Nasal cavity respiratory epithelium epithelial cell of viscerocranial mucosa (primary cell): ENCODE data around the gene GLYATL1B. TPM values are rescaled to one million over a fixed set of nuclear protein-coding genes. Genes with fewer than 3 reads are reported as not detected.

Experiments
- total RNA-seq: library from RNA; depleted of rRNA; stranded (reverse); fragments of >200 nt; gene quantifications from 2 replicates; pipeline ENCODE4 v1.2.3, GENCODE V29; 2014

GLYATL1B gene
- not detected in 2 replicates for total RNA-seq

GRCh38 chr11:59086007-59086406 lies at the start of gene GLYATL1B:
Gene GLYATL1B, plus strand, starts transcription at chr11:59086307. Its CDS starts 0 bp downstream, at chr11:59086307.

DNA sequence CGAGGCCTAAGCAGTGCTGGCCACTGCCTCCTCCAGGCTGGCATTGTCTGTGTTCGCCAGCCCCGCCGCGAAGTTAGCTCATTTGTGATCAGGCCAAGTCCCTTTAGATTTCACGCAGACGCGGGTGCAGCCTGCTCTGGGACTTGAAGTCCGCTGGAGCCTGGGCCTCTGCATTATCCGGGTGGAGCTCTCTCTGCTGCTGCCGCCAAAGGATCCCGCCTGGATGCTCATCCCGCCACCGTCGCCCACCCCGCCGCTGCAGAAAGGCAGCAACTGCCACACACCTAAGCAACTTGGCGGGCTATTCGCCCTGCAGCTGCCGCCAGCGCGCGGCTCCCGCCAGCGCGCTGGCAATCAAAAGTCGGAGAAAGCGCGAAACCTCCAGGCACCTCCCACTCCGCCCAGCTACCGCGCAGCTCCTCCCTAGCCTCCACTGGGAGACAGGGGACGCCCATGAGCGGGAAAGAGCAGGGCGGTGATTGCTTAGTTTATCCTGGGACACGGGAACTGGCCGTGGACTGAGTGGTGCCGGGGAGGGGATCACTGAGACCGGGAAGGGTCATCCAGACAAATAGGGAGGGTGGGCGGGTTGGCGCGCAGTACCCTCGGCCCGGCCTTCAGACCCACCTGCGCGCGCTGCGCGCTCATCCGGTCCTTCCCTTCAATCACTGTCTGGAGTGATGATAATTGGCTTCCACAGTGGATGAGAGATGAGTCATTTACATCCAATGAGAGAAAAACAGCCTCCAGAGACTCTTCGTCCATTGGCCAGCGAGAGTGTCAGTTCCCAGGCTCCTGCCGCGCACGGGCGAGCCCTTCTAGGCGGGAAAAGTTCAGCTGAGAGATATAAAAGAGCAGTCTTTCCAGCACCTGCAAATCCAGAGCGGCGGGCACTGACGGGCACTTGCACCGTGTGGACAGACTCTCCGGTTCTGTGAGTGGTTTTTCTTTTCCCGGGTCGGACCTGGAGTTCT lies 20.5 kb downstream of the GLYATL1B start, which contains the start of gene FAM111B:
Gene FAM111B (plus strand): TSS at position 875 of the 974 bp plus-strand sequence. CDS start 2,389 bp downstream, outside the sequence.

DNA sequence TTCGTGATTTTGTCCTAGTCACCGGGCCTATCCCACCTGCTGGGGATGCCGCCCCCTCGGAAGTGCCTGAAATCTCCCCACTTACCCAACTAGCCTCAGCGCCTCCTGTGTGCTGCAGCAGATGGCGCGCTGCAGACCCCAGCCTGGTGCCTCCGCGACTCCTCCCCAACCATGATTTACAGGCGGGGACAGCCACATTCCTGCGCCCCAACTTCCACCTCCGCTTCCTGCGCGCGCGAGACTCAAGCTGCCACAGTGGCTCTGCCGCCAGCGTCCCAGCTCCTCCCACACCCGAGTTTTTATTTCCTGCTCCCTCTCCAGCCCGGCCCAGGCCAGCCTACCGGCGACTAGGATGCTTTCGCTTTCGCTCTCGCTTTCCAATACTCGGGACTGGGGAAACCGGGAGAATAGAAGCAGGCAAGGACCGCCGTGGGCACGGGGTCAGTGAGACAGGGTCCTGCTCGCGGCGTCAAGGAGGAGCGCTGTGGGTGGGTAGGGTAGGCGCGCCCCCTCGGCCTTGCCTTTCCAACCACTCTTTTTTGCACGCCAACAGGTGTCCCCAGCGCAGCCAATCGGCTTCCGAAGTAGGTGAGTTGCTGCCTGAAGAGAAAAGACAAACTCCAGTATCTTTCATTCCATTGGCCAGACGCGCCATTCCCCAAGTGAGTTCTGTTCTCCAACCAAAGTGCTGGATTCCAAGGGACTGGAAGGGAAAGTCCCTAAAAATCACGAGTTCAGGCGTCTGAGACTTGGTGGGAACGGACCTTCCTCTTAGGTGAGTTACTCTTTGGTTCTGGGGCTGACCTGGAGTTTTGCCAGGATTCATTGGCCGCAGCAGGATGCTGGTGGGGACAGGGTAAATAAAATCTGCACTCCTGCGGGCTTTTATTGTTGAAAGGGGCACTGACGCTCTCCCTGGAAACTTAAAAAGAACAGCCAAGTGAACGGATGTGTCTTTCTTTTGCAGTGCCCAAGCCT lies 56.7 kb downstream of the GLYATL1B start, which contains the start of gene FAM111A:
Gene FAM111A (plus strand): TSS at position 327 of the 978 bp plus-strand sequence. CDS start 6,017 bp downstream, outside the sequence.

Other genes starting within 250 kb of the GLYATL1B start
- under 0.01 and 0.07 TPM in 2 replicates for gene GLYATL2, start 241.6 kb upstream of the GLYATL1B start, total RNA-seq
- not detected in 2 replicates for gene GLYATL1, start 146.8 kb upstream of the GLYATL1B start, total RNA-seq
- gene FAM111B, start 20.9 kb downstream of the GLYATL1B start, total RNA-seq: under 0.01 and 0.07 TPM in 2 replicates
- gene FAM111A, start 56.5 kb downstream of the GLYATL1B start, total RNA-seq: 14.0 and 28.5 TPM in 2 replicates
- gene DTX4, start 85.8 kb downstream of the GLYATL1B start, total RNA-seq: 1.7 and 14.5 TPM in 2 replicates
- gene MPEG1, start 126.6 kb downstream of the GLYATL1B start, total RNA-seq: not detected in 2 replicates